PFSK-1 (cell line): ENCODE results near the gene IFTAP.

Experiments
- FOXP2 ChIP-seq: optimal IDR thresholded peaks from 2 replicates; pipeline ENCODE3; 2011; ENCODE audit warnings: borderline replicate concordance, control low read depth, inconsistent platforms; ENCODE audit not compliant: insufficient read depth; ENCODE audit errors: extremely low read length, extremely low read depth
- POLR2AphosphoS5 ChIP-seq: IDR thresholded peaks from 2 replicates; pipeline ENCODE4 v1.6.1; 2012; ENCODE audit warnings: low read depth, mild to moderate bottlenecking, control low read depth, low read length, moderate library complexity
- SIN3A ChIP-seq: IDR thresholded peaks from 2 replicates; pipeline ENCODE4 v1.6.1; 2012; ENCODE audit warnings: mild to moderate bottlenecking, low read length, moderate library complexity, borderline replicate concordance; ENCODE audit not compliant: insufficient read depth
- TAF1 ChIP-seq: IDR thresholded peaks from 2 replicates; pipeline ENCODE4 v1.6.1; 2012; ENCODE audit warnings: low read length, control low read depth, borderline replicate concordance; ENCODE audit not compliant: insufficient read depth
- TF ChIP-seq, protein P1 (sequence below), 2 experiments: IDR thresholded peaks; 2 replicates each; pipeline versions ENCODE4 v1.6.1 to v1.8.0; 2011 to 2012; ENCODE audit warnings: low read depth in 2 of 2, low read length in 2 of 2, control low read depth in 1 of 2, inconsistent platforms in 1 of 2, mild to moderate bottlenecking in 1 of 2, moderate library complexity in 1 of 2; ENCODE audit not compliant: insufficient read depth in 1 of 2

Gene IFTAP

DNA sequence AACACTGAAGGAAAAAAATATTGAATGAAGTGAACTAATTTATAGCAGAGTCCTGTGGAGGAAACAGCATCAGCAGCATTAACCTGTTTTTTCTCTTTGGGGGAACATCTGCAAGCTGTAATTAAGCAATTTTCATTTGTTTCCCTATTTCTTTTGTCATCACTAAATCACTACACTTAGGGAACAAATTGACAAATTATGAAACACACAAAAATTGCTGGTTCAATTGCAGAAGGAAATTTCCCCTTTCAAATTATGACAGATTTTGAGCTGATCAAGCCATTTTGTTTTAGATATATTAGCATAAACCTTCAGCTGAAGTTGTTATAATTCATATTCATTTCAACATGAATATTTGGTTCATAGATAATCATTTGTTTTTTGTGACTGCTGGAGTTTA lies 25.9 kb downstream of the IFTAP start:
- TF ChIP-seq SIN3A (no peak), POLR2AphosphoS5 (no peak), FOXP2 (no peak), TAF1 (no peak)
- TF ChIP-seq, protein P1, sequence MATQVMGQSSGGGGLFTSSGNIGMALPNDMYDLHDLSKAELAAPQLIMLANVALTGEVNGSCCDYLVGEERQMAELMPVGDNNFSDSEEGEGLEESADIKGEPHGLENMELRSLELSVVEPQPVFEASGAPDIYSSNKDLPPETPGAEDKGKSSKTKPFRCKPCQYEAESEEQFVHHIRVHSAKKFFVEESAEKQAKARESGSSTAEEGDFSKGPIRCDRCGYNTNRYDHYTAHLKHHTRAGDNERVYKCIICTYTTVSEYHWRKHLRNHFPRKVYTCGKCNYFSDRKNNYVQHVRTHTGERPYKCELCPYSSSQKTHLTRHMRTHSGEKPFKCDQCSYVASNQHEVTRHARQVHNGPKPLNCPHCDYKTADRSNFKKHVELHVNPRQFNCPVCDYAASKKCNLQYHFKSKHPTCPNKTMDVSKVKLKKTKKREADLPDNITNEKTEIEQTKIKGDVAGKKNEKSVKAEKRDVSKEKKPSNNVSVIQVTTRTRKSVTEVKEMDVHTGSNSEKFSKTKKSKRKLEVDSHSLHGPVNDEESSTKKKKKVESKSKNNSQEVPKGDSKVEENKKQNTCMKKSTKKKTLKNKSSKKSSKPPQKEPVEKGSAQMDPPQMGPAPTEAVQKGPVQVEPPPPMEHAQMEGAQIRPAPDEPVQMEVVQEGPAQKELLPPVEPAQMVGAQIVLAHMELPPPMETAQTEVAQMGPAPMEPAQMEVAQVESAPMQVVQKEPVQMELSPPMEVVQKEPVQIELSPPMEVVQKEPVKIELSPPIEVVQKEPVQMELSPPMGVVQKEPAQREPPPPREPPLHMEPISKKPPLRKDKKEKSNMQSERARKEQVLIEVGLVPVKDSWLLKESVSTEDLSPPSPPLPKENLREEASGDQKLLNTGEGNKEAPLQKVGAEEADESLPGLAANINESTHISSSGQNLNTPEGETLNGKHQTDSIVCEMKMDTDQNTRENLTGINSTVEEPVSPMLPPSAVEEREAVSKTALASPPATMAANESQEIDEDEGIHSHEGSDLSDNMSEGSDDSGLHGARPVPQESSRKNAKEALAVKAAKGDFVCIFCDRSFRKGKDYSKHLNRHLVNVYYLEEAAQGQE (IDR thresholded peaks at IDR 0.05; ENCODE audit: insufficient read depth in 1 of 2, low read depth in 2 of 2, low read length in 2 of 2) = no peak

DNA sequence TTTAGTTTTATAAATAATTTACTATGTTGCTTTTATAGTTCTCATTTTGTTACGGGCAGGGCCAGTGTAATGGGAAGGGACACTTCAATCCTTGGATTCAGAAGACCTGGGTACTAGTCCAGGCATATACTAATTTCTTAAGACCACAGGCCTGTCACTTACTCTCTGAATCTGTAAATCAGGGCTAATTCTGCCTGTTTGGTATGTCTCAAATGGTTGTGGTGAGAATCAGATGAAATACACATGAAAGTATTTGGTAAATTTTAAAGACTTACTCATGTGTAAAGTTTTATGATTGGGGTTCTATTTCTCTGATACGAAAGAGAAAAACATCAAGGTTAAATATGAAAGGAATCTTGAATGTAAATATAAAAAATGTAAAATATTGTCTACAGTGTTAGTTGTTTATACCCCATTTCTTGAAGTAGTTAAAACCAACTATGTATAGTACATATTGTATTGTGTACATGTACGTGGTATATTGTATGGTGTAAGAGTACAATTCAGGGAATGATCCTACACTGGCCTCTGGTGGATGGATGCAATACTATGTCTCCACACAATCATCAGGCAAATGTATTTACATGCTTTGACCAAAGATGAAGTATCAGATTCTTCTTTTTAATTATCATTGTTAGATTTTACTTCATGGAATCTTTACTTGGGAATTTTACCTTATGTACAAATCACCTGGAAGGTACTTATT lies 28.3 kb downstream of the IFTAP start:
- TF ChIP-seq POLR2AphosphoS5 = no peak
- TF ChIP-seq TAF1 = no peak
- no peak for TF ChIP-seq SIN3A
- TF ChIP-seq, protein P1 (IDR thresholded peaks at IDR 0.05; ENCODE audit: insufficient read depth in 1 of 2, low read depth in 2 of 2, low read length in 2 of 2) = no peak
- TF ChIP-seq FOXP2 = no peak

DNA sequence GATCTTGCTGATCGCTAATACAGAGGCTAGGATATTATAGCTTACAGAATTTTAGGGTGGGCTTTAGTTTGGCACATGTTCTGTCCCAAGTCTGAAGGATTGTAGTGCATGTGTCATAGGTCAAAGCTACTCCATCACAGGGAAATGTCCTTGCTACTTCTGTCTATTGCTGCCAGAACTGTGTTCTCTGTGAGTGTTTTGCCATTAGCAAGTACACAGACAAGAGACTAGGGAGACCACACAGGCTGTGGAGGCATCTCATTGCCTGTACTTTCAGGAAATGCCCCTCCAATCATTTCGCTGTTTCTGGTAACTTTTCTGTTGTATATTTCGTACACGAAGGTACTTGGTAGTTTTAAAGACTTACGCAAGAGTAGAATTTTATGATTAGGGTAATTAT lies 29.2 kb downstream of the IFTAP start:
- TF ChIP-seq, protein P1 (IDR thresholded peaks at IDR 0.05; ENCODE audit: insufficient read depth in 1 of 2, low read depth in 2 of 2, low read length in 2 of 2) = no peak
- no peak for TF ChIP-seq TAF1
- TF ChIP-seq POLR2AphosphoS5 = no peak
- no peak for TF ChIP-seq FOXP2
- TF ChIP-seq SIN3A = no peak

DNA sequence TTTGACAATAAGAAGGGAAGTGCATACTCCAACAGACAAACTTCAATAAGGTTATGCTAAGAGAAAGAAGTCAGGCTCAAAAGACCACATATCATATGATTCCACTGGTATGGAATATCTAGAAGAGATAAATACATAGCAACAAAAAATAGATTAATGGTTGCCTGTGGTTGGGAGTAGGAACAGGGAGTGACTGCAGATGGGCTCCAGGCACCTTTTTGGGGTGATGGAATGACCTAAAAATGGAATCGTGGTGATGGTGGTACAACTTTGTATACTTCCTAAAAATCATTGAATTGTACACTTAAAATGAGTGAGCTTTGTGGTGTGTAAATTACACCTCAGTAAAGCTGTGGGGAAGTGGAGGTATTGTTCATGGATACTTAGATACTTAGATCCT lies 32.7 kb downstream of the IFTAP start:
- TF ChIP-seq SIN3A (no peak), POLR2AphosphoS5 (no peak), TAF1 (no peak), FOXP2 (no peak)
- TF ChIP-seq, protein P1 (IDR thresholded peaks at IDR 0.05; ENCODE audit: insufficient read depth in 1 of 2, low read depth in 2 of 2, low read length in 2 of 2) = no peak

DNA sequence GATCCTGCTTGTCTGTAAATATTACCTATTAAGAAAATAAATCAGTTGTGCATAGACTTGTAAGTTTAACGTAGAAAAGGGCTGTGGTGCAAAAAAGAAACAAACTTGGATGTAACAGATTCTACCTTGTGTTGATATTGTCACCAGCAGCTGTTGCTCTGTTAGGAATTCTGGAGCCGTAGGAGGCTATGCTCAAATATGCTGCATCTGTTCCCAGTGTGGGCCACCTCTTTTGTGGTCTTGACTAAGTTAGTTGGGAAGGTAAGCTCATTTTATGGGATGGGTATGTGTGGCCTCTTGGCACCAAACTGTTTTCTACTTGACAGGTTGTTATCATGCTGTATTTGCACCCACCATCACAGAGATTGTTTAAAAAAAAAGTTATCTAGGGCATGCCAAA lies 33.2 kb downstream of the IFTAP start:
- TF ChIP-seq SIN3A = no peak
- TF ChIP-seq TAF1 = no peak
- TF ChIP-seq POLR2AphosphoS5 = no peak
- no peak for TF ChIP-seq FOXP2
- TF ChIP-seq, protein P1 (IDR thresholded peaks at IDR 0.05; ENCODE audit: insufficient read depth in 1 of 2, low read depth in 2 of 2, low read length in 2 of 2) = no peak
